GM12864 (cell line): ENCODE measurements around the gene EGFLAM.

Experiments used
- DNase-seq: peaks from one replicate; pipeline ENCODE4 v3.0.0-alpha.2; 2011; ENCODE audit warnings: low read depth
- H3K4me3 ChIP-seq: 2 replicates; pipeline ENCODE4 v1.5.1; 2011; ENCODE audit warnings: mild to moderate bottlenecking, low read depth, low read length, control low read depth
- CTCF ChIP-seq: IDR thresholded peaks from 2 replicates; pipeline ENCODE4 v1.5.1; 2011; ENCODE audit warnings: low read depth, mild to moderate bottlenecking, moderate library complexity, low read length, control low read depth, inconsistent platforms; ENCODE audit errors: missing control alignments

EGFLAM gene

GRCh38 chr5:38297830-38298608 lies 39.7 kb downstream of the EGFLAM start:
- DNase-seq: no peak
- H3K4me3 ChIP-seq: no peak overlapping the region
- TF ChIP-seq CTCF: no peak

GRCh38 chr5:38299585-38299984 lies 41.2 kb downstream of the EGFLAM start:
- no peak for TF ChIP-seq CTCF
- DNase-seq: no peak
- H3K4me3 ChIP-seq: no peak overlapping the region

DNA sequence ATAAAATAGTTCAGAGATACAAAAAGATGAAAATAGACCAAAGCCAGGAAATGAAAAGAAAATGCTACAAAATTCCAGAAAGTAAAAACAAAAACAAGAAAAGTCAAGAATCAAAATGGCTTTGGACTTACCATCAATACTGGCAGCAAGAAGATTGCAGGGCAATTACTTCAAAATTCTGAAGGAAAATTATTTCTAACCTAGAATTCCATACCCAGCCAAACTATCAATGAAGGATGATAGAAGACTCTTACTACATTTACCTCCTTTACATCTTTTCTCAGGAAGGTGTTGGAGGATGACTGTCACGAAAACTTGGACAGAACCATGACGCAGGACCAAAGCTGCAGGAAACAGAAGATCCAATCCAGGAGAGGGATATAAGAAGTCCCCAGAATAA lies 46.8 kb downstream of the EGFLAM start:
- TF ChIP-seq CTCF: no peak
- H3K4me3 ChIP-seq: no peak overlapping the region
- no peak for DNase-seq

- H3K4me3 ChIP-seq: no peak overlapping the region
- TF ChIP-seq CTCF: no peak
- no peak for DNase-seq
These were observed 49.5 kb downstream of the EGFLAM start for GRCh38 chr5:38307845-38308244.

GRCh38 chr5:38316544-38317224 lies 58.3 kb downstream of the EGFLAM start:
- DNase-seq: no peak
- no peak for TF ChIP-seq CTCF
- no peak overlapping the region for H3K4me3 ChIP-seq

DNA sequence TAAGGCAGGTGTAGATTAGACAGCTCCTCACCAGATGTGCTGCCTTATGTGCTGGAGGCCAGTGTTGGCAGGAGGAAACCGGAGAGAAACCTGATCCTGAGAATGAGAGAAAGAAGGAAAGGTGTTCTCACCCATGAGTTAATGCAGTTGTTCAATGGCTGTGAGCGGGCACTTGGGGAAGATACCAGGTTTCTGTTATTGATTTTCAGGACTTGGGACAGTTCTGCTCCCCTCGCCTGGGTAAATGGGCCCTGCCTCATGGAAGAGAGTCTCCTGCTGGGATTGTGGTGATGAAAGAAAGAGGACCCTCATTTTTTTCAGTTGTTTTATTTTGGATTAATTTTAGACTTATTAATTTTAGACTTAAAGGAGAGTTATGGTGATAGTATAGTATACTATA lies 59.5 kb downstream of the EGFLAM start:
- DNase-seq: no peak

More for the DNA sequence above, 59.5 kb downstream of the EGFLAM start:
- TF ChIP-seq CTCF: no peak
- H3K4me3 ChIP-seq: no peak overlapping the region
